GM19193 (cell line): ENCODE data around the gene KIF5C.

Experiments used
- POLR2A ChIP-seq: IDR thresholded peaks from 4 replicates; pipeline ENCODE4 v1.6.1; 2011; ENCODE audit not compliant: insufficient read depth, insufficient read length; ENCODE audit errors: extremely low read depth

The KIF5C gene

DNA sequence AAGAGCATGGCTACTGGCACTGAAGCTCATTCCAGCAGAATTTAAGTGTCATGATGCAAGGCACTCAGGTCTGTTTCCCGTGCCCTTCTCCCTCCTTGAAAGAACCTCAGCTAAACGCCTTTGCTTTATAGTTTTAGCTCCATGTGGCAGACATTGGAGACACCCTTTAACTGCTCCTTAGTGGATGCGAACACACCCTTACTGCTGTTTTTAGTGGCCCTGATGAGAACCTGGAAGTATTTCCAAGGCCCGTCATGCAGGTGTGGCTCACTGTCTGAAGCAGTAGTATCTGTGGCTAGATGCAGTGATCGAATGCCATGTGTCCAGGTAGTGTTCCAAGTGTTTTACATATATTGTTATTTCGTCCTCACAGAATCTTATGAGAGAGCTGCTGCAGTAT, 28.3 kb downstream of the KIF5C start:
- no peak for TF ChIP-seq POLR2A

GRCh38 chr2:148903979-148904378, 29.0 kb downstream of the KIF5C start:
- no peak for TF ChIP-seq POLR2A

DNA sequence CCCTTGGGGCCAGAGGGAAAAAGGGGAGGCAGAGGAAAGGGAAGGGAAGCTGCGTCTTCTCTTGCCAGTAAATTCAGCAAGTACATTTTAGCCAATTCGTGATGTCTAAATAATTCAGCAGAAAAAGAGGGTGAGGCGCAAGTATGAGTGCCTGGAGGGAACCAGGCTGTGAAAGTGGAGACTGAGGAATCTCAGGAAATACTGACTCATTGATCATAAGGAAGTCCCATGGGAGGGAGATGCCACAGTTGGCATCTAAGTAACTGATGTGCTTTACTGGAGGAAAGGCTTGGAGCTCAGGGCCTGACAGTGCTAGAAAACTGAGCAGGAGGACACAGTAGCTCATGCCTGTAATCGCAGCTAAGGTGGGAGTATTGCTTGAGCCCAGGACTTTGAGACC, 31.1 kb downstream of the KIF5C start:
- TF ChIP-seq POLR2A = no peak

DNA sequence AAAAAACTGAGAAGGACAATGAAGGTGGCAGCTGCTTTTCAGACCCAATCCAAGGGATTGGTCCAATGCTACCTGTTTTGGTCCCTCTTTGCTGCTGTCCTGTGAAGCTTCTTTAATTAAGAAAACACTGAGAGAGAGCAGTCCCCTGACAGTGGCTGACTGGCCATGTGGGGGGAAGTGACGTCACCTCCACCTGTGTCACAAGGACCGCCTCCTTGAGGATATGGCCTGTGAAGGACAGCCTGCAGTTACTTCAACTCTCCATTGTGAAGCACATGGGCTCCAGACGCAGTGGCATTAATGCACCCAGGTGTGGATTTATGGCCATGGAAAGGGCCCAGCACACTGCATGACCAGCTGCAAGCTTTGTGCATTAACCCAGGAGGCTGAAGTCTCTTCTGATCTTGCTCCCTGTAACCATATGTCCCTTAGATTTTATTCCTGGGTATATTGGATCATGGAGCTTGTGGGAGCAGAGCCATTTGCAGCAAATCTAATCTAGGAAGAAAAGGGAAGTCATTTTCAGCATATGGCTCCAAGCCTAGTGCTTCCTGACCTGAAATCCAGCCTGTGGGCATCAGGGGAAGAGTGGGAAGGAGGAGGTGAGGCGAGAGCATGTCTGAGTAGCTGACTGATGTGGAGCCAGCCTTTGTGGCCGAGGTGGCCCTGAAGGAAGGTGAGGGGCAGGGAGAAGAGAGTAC, 32.2 kb downstream of the KIF5C start:
- TF ChIP-seq POLR2A = no peak

DNA sequence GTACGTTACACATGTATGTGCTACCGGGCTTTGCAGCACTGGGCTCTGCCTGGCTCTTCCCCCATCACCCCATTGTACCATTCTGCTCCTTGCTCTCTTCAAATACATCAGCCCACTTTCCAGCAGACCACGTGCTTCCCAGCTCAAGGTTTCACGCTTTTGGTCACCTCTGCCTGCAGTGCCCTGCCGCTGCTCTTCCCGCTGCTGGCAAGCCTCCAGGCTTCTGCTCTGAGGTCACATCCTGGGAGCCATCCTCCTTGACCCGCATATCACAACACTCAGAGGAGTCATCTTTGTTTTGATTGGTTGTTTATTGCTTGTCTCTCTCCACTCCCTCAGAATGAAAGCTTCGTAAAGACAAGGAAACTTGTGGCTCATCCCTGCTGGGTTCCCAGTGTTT, 34.1 kb downstream of the KIF5C start:
- TF ChIP-seq POLR2A = no peak

DNA sequence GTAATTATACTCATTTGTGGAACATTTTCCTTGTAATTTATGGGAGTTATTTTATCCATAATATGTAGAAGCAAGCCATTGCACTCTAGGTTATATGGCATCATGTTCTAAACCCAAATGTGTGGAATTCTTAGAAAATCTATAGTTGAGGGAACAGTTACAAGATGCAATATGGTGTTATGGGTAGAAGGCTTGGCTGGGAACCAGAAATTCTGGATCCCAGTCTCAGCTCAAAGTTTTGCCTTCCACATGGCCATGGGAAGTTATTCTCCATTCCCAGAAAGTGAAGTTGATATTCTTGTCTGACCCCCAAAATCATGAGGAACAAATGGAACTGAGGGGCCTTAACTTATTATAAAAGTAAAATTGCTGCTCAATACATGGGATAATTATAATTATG, 38.0 kb downstream of the KIF5C start:
- TF ChIP-seq POLR2A = no peak

DNA sequence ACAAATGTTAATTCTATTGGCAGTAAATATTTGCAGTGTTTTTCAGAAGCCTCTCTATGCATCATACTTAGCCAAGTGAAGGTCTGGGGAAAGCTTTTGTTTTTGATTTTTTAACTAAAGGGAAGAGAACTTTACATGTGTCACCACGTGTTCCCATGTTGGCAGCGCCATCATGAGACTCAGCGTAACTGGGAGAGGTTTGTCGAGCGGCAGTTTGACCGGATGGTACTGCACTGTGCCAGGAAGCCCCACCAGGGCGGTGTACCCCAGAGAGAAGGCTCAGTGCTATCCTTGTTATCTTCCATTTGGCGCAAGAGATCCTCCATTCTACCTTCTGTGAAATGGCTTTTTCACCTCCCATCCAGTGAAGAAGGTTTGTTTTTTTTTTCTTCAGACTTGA, 38.5 kb downstream of the KIF5C start:
- TF ChIP-seq POLR2A = no peak

DNA sequence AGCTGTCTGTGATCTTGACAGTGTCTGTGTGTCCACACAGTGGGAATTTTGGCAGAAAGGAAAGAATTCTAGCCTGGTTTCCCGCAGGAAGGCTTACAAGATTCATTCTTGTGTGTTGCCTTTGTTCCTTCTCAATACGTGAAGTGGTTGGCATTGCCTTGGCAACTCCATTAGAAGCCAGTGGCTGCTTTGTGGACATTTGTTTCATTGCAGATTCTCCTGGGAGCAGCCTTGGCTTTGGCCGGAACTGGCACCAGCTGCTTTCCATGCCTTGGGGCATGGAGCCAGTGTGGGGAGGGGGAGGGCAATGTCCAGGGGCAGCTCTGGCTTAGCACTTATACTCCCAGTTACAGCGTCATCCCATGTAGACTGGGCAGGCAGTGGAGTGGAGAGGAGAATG, 39.4 kb downstream of the KIF5C start:
- TF ChIP-seq POLR2A = no peak

DNA sequence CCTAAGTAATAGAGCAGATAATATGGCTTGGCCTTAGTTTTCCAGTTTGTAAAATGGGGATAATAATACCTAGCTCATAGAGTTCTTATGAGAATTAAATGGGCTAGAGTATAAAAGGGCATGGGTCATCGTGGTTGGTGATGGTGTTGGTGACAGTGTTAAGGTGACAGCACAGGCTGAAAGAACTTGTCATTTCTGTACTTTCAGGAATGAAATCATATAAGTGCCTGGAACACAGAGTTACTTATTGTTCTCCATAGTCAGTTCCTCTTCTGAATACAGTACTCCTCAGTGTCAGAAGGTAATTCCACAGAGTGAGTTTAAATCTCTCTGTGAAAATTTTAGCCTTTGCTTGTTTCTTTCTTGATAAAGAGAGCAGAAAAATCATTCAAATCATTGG, 42.4 kb downstream of the KIF5C start:
- no peak for TF ChIP-seq POLR2A

- TF ChIP-seq POLR2A = no peak
These were observed 43.5 kb downstream of the KIF5C start for GRCh38 chr2:148918554-148918953.

DNA sequence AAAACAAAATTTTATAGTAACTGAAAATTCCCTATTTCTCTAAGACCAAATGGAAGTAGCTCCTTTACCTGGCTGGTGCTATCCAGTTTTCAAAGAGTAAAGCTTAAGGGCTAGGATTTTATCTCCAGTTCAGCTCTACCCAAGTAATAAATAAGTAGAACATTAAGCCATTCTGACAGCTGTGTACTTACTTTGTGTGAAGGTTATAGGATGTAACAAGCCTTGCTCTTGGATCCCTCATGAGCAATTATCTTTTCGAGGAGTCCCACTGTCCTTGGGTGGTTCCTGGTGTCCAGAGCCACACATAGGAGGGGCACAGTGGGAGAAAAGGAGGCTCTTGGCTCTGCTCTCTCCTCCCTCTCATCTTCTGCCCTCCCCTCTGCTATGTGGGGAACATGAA, 45.5 kb downstream of the KIF5C start:
- no peak for TF ChIP-seq POLR2A

GRCh38 chr2:148922062-148922461, 47.0 kb downstream of the KIF5C start:
- no peak for TF ChIP-seq POLR2A

DNA sequence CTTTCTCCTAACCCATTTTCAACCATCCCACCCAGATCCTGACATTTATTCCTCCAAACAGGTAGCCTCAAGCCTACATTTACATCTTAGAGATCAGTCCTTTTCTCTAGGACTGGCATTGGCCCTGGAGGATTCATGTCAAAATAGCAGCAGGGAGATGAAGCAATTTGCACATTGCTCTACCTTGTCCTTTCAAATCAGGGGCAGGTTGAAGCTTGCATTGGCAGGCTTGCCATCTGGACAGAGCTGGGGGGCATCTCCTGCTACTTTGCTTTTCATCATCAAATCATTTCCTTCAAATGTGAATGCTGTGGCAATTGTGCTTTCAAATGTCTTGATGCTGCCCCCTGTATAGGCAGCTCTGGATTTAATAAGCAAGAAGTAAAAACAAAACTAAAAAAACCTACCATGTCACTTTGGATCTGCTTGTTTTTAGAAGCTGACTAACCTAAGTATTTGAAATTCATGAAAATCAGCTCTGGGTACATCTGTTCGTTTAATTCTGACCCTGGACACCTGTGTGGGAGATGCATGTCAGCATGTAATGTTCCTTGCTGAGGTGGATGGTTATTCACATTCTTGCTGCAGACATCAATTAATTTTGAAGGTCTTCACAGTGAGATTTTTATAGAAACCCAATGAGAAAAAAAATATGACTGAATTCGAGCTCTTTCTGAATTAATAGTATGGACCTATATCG, 47.9 kb downstream of the KIF5C start:
- TF ChIP-seq POLR2A = no peak

DNA sequence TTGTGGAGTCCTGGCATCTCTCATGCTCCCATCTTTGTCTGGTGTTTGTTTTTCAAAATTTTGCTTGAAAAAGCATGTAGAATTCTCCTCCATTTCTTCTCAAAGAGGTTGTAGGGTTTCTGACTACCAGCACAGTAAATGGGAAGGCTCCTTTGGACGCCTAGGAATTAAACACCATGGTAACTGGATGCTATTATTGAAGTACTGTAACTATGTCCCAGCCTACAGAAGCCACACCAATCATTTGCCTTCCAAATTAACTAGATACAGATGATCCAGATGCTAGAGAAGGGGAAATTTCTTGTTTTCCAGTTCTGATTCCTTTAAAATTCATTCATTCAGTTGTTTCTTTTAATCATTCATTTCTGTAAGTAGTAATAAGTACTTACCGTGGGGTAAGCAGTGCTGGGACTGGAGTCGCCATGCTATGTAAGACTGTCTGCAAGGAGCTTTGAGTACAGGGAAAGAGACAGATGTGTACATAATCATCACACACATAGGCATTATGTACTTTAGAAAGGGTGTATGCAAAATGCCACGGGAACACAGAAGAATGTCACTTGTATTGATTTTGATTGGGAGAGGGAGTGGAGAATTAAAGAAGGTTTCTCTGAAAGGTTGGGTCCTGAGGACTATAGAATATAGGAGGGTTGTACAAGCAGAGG, 49.6 kb downstream of the KIF5C start:
- TF ChIP-seq POLR2A = no peak

- no peak for TF ChIP-seq POLR2A
These were observed 51.4 kb downstream of the KIF5C start for GRCh38 chr2:148926291-148926961.
